Upper lobe of left lung (tissue), 4 donors: ENCODE measurements around the gene SURF1.
A peak's percentile ranks its signal among the peaks of the same experiment; 100 is the strongest.

Source experiments
- POLR2A ChIP-seq, 4 donors: fragments of 450-650 bp; IDR thresholded peaks; one replicate each; pipeline ENCODE4 v1.5.1; 2016 to 2017; ENCODE audit warnings: antibody characterized with exemption in 4 of 4, mild to moderate bottlenecking in 2 of 4
- POLR2AphosphoS5 ChIP-seq, 2 donors: sonication (generic); formaldehyde crosslinking; IDR thresholded peaks; one replicate each; pipeline ENCODE4 v1.5.1; 2017; ENCODE audit warnings: antibody characterized with exemption in 2 of 2
- TF ChIP-seq, protein P1 (sequence below), 6 experiments: fragments of 450-650 bp in 4 of 6; fragments of 200-600 bp in 2 of 6; sonication (generic) in 2 of 6; IDR thresholded peaks; one replicate each; pipeline ENCODE4 v1.5.1; 2016 to 2019; ENCODE audit warnings: antibody characterized with exemption in 6 of 6

DNA sequence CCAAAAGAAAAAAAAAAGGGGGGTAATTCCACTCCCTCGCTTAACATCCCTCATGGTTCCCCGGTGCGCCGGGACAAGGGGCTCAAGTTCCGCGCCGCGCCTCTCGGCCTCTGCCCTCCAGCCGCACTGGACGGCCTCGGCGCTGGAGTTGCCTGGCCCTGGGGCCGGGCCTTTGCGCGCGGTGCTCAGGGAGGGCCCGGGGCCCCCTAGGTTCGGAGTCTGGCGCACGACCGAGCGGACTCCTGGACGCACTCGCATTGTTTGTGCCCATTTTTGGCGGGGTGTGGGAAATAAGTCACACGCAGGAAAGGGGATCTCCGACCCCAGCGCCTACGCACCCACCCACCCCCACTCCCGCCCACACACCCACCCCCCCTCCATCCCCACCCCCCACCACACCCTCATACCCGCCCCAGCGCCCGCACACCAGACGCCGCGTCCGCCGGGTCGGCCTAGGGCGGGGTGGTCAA lies 8.7 kb downstream of the SURF1 start:
- TF ChIP-seq, protein P1, sequence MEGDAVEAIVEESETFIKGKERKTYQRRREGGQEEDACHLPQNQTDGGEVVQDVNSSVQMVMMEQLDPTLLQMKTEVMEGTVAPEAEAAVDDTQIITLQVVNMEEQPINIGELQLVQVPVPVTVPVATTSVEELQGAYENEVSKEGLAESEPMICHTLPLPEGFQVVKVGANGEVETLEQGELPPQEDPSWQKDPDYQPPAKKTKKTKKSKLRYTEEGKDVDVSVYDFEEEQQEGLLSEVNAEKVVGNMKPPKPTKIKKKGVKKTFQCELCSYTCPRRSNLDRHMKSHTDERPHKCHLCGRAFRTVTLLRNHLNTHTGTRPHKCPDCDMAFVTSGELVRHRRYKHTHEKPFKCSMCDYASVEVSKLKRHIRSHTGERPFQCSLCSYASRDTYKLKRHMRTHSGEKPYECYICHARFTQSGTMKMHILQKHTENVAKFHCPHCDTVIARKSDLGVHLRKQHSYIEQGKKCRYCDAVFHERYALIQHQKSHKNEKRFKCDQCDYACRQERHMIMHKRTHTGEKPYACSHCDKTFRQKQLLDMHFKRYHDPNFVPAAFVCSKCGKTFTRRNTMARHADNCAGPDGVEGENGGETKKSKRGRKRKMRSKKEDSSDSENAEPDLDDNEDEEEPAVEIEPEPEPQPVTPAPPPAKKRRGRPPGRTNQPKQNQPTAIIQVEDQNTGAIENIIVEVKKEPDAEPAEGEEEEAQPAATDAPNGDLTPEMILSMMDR (IDR thresholded peaks at IDR 0.05) = no peak
- TF ChIP-seq POLR2AphosphoS5 (IDR thresholded peaks at IDR 0.05) (no peak), POLR2A (IDR thresholded peaks at IDR 0.05) (peak in 1 of 4 donors; percentile 4)
